B cell (primary cell): ENCODE measurements around the gene PRDX2. TPM values are rescaled to one million over a fixed set of nuclear protein-coding genes. Genes with fewer than 3 reads are reported as not detected.

ENCODE experiments used
- ATAC-seq: fragments of 200-7000 bp; cut with Tn5 transposase; one replicate; pipeline ENCODE4 v1.10.0; 2021; ENCODE audit warnings: low read depth, mild to moderate bottlenecking, moderate number of reproducible peaks, moderate library complexity
- CTCF ChIA-PET: fragments of 350-600 bp; sonication (Branson Sonifier 250); formaldehyde crosslinking; loops from one replicate; lab custom pipeline; 2021; ENCODE audit warnings: antibody characterized with exemption, inconsistent platforms; lab: Charles Lee
- POLR2A ChIA-PET: fragments of 350-600 bp; sonication (Branson Sonifier 250); formaldehyde crosslinking; loops from one replicate; lab custom pipeline; 2021; ENCODE audit warnings: antibody characterized with exemption; lab: Charles Lee
- DNase-seq: peaks from one replicate; pipeline ENCODE4 v3.0.0; 2013
- H2AFZ ChIP-seq: 2 replicates; pipeline ENCODE4 v1.6.1; 2012; ENCODE audit warnings: mild to moderate bottlenecking, low read depth, low read length; ENCODE audit not compliant: insufficient read depth, poor library complexity, severe bottlenecking
- H3K27ac ChIP-seq, 2 donors: 1 replicate in 1 of 2; 2 replicates in 1 of 2; pipeline ENCODE4 v1.5.1; 2012 to 2013; ENCODE audit warnings: low read length in 2 of 2, mild to moderate bottlenecking in 2 of 2, moderate library complexity in 1 of 2
- H3K27me3 ChIP-seq, 4 experiments: fragments of 200-600 bp in 1 of 4; sonication (generic) in 1 of 4; replicated peaks in 1 of 4; 1 replicate in 2 of 4; 2 replicates in 2 of 4; pipeline versions ENCODE4 v1.6.1 to v1.7.0; 2013 to 2016; ENCODE audit warnings: low read length in 3 of 4, mild to moderate bottlenecking in 2 of 4, mixed read lengths in 1 of 4, moderate library complexity in 1 of 4; ENCODE audit not compliant: insufficient read depth in 4 of 4, control insufficient read depth in 3 of 4; ENCODE audit errors: control extremely low read depth in 1 of 4
- H3K36me3 ChIP-seq, 2 experiments: replicated peaks in 1 of 2; 1 replicate in 1 of 2; 2 replicates in 1 of 2; pipeline versions ENCODE4 v1.6.1 to v1.7.1; 2013; ENCODE audit warnings: low read length in 1 of 2; ENCODE audit not compliant: insufficient read depth in 2 of 2, control insufficient read depth in 1 of 2; ENCODE audit errors: control extremely low read depth in 1 of 2, extremely low read depth in 1 of 2
- H3K4me1 ChIP-seq, 2 donors: fragments of 200-600 bp in 1 of 2; sonication (generic) in 1 of 2; 1 replicate in 1 of 2; 2 replicates in 1 of 2; pipeline versions ENCODE4 v1.5.1 to v1.6.1; 2013 to 2017; ENCODE audit warnings: low read length in 2 of 2; ENCODE audit not compliant: control insufficient read depth in 2 of 2, insufficient read depth in 2 of 2
- H3K4me2 ChIP-seq: replicated peaks from 2 replicates; pipeline ENCODE3; 2012; ENCODE audit warnings: mild to moderate bottlenecking, low read depth, low read length; ENCODE audit not compliant: poor library complexity, severe bottlenecking
- H3K4me3 ChIP-seq, 5 experiments: fragments of 200-600 bp in 1 of 5; sonication (generic) in 1 of 5; 1 replicate in 3 of 5; 2 replicates in 2 of 5; pipeline versions ENCODE4 v1.5.1 to v1.7.0; 2011 to 2016; ENCODE audit warnings: low read length in 4 of 5, mild to moderate bottlenecking in 4 of 5, low read depth in 2 of 5, control low read depth in 1 of 5, moderate library complexity in 1 of 5; ENCODE audit not compliant: insufficient read depth in 1 of 5; ENCODE audit errors: control extremely low read depth in 1 of 5, extremely low read depth in 1 of 5
- H3K79me2 ChIP-seq: fragments of 200-600 bp; sonication (generic); one replicate; pipeline ENCODE4 v1.6.0; 2016; ENCODE audit warnings: low read length; ENCODE audit not compliant: control insufficient read depth, insufficient read depth
- H3K9ac ChIP-seq: fragments of 200-600 bp; sonication (generic); 2 replicates; pipeline ENCODE4 v1.6.1; 2017; ENCODE audit warnings: mild to moderate bottlenecking, low read length, moderate library complexity
- H3K9me3 ChIP-seq, 3 donors: one replicate each; pipeline versions ENCODE4 v1.6.1 to v1.7.1; 2013; ENCODE audit warnings: low read length in 2 of 3; ENCODE audit not compliant: control insufficient read depth in 2 of 3, insufficient read depth in 1 of 3; ENCODE audit errors: control extremely low read depth in 1 of 3
- H4K20me1 ChIP-seq: 2 replicates; pipeline ENCODE4 v1.6.0; 2012; ENCODE audit warnings: mild to moderate bottlenecking, low read length; ENCODE audit not compliant: insufficient read depth, control insufficient read depth, poor library complexity, severe bottlenecking
- H3K27ac Mint-ChIP-seq: one replicate; pipeline ENCODE4 v1.8.0; 2021; ENCODE audit warnings: mixed read lengths
- H3K27me3 Mint-ChIP-seq: one replicate; pipeline ENCODE4 v1.8.0; 2021; ENCODE audit warnings: mixed read lengths
- H3K4me1 Mint-ChIP-seq: one replicate; pipeline ENCODE4 v1.8.0; 2021; ENCODE audit warnings: mixed read lengths
- H3K4me3 Mint-ChIP-seq: one replicate; pipeline ENCODE4 v1.8.0; 2021; ENCODE audit warnings: mixed read lengths
- H3K9me3 Mint-ChIP-seq: one replicate; pipeline ENCODE4 v1.8.0; 2022; ENCODE audit warnings: mixed read lengths; ENCODE audit not compliant: insufficient read depth
- EZH2 ChIP-seq: IDR thresholded peaks from 2 replicates; pipeline ENCODE4 v1.6.1; 2012; ENCODE audit warnings: borderline replicate concordance, low read depth, mild to moderate bottlenecking, moderate library complexity, low read length; ENCODE audit not compliant: insufficient read depth, poor library complexity, severe bottlenecking
- WGBS: methylation state at CpG from one replicate; pipeline ENCODE4 v1.1.5; 2013; ENCODE audit warnings: missing lambda C conversion rate; ENCODE audit not compliant: insufficient coverage; 5-methylcytosine and 5-hydroxymethylcytosine counted together
- intact Hi-C: fragments of 100-400 bp; cut with micrococcal nuclease; formaldehyde crosslinking; loops from one replicate; pipeline ENCODE4 v1.10.0; 2022
- polyA plus RNA-seq: library from polyadenylated mRNA; depleted of rRNA; stranded (reverse); fragments of >200 nt; gene quantifications from 2 replicates; pipeline ENCODE4 v1.2.3, GENCODE V29; 2012
- total RNA-seq, 2 donors: library from RNA; stranded (reverse); fragments of 120-200 nt in 1 of 2; gene quantifications; 1 replicate in 1 of 2; 2 replicates in 1 of 2; pipeline versions ENCODE4 v1.2.3 to v1.2.4, GENCODE V29; 2013 to 2022
- TF ChIP-seq, protein P1 (sequence below): fragments of 200-600 bp; IDR thresholded peaks from one replicate; pipeline ENCODE4 v1.8.0; 2022; ENCODE audit warnings: antibody characterized with exemption, mild to moderate bottlenecking

The PRDX2 gene
- total and polyA plus RNA-seq, 2 donors (not counting 1 experiment from before 2014, with no cell fraction given), result 45.5 to 66.1 TPM

DNA sequence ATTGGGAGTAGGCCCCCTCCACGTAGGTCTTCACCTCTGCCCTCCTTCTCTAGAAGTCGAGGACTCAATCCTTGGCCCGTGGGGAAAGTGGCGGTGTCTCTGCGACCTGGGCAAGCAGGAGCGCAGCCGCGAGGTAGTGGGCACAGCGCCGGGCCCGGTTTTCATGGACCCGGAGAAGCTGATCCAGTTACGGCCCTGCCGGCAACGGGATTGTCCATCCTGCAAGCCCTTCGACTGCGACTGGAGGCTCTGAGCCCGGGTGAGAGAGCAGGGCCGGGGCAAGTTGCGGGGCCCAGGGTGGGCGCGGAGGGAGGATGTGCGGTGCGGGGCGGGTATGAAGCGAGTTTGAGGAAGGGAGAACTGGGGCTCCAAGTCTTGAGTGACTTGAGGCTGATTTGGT is 2.5 kb upstream of the PRDX2 start:
- no peak overlapping the region for H3K4me2 ChIP-seq
- H3K36me3 ChIP-seq, result peaks cover 0 to 3% of the 10 kb centered on the region in 2 experiments
- no peak overlapping the region for H3K27ac Mint-ChIP-seq
- H4K20me1 ChIP-seq, result no peaks in the 10 kb centered on the region
- ChIA-PET CTCF (interaction anchor here (1.0 to 17.9 kb wide), 2 partner anchors 33 to 87 kb away, joined by 3 to 1147 read pairs; partner anchors contain the start of gene HOOK2), POLR2A (interaction anchor here (0.6 kb wide), 1 partner anchor 15 kb away, joined by 3 read pairs; no protein-coding TSS in a partner anchor)
- TF ChIP-seq EZH2, result no peak
- TF ChIP-seq, protein P1, sequence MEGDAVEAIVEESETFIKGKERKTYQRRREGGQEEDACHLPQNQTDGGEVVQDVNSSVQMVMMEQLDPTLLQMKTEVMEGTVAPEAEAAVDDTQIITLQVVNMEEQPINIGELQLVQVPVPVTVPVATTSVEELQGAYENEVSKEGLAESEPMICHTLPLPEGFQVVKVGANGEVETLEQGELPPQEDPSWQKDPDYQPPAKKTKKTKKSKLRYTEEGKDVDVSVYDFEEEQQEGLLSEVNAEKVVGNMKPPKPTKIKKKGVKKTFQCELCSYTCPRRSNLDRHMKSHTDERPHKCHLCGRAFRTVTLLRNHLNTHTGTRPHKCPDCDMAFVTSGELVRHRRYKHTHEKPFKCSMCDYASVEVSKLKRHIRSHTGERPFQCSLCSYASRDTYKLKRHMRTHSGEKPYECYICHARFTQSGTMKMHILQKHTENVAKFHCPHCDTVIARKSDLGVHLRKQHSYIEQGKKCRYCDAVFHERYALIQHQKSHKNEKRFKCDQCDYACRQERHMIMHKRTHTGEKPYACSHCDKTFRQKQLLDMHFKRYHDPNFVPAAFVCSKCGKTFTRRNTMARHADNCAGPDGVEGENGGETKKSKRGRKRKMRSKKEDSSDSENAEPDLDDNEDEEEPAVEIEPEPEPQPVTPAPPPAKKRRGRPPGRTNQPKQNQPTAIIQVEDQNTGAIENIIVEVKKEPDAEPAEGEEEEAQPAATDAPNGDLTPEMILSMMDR, result no peak
- H3K4me3 ChIP-seq, result no peak overlapping the region
- peaks cover 25 to 37% of the 10 kb centered on the region in 2 donors for H3K4me1 ChIP-seq
- peaks cover 0 to 4% (median 0%) of the 10 kb centered on the region in 3 donors for H3K9me3 ChIP-seq
- H3K4me1 Mint-ChIP-seq, result peaks cover 34% of the 10 kb centered on the region
- peaks cover 3% of the 10 kb centered on the region for H3K27me3 Mint-ChIP-seq
- WGBS, result 96% methylated on average over 25 of the region's 26 CpGs
- no peak for DNase-seq
- H3K27ac ChIP-seq, result no peak overlapping the region
- intact Hi-C loops, result no loop called here
- H3K79me2 ChIP-seq, result peaks cover 15% of the 10 kb centered on the region
- no peaks in the 10 kb centered on the region for H3K27me3 ChIP-seq
- no peak overlapping the region for H3K9ac ChIP-seq
- no peak overlapping the region for H3K4me3 Mint-ChIP-seq
- ATAC-seq, result no peak
- no peak overlapping the region for H2AFZ ChIP-seq
- no peaks in the 10 kb centered on the region for H3K9me3 Mint-ChIP-seq
